ENCODE data around the gene GALNT18. TPM values are rescaled to one million over a fixed set of nuclear protein-coding genes. Genes with fewer than 3 reads are reported as not detected.

Gene GALNT18
- polyA plus RNA-seq, 1 experiment = 4.1 TPM

GRCh38 chr11:11459578-11459977 lies 162.2 kb downstream of the GALNT18 start:
- Histone ChIP-seq H3K4me3 (ENCODE audit: low read depth, low read length) (no peak overlapping the region), H3K27me3 (ENCODE audit: control insufficient read depth, insufficient read depth, low read length) (0 out of 2 replicates have a peak, but pooled peaks cover 2% of the 10 kb centered on the region), H3K36me3 (ENCODE audit: control insufficient read depth, insufficient read depth, low read length) (no peaks in the 10 kb centered on the region)
- no peak for DNase-seq (ENCODE audit: low read depth)
- ChIA-PET CTCF (no interaction called here), POLR2A (no interaction called here)
- TF ChIP-seq CTCF (IDR thresholded peaks at IDR 0.05; ENCODE audit: insufficient read depth, low read depth, low read length) = no peak

DNA sequence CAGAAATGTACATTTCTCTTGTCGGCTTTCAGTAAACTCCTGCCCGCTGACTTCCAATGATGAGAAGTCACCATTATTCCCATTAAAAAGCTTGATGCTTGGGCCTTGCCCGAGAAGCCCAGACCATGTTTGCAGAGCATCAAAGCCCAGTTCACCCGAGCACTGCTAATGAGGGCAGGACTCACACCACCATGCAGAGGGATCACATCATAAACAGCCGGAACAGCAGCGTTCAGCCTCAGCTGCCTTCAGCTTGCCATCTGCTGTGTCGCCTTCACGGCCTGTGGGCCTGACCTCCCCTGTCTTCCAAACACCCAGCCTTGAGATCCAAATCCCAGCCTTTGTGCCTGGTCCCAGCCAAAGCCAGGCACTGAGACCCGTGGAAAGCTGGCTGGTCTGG lies 163.3 kb downstream of the GALNT18 start:
- POLR2A ChIA-PET = no interaction called here
- no peaks in the 10 kb centered on the region for H3K36me3 ChIP-seq (ENCODE audit: control insufficient read depth, insufficient read depth, low read length)
- peaks cover 2% of the 10 kb centered on the region; the same call in 1 of the 2 replicates for H3K27me3 ChIP-seq (ENCODE audit: control insufficient read depth, insufficient read depth, low read length)
- TF ChIP-seq CTCF (IDR thresholded peaks at IDR 0.05; ENCODE audit: insufficient read depth, low read depth, low read length) = no peak
- CTCF ChIA-PET = no interaction called here
- no peak overlapping the region for H3K4me3 ChIP-seq (ENCODE audit: low read depth, low read length)
- DNase-seq (ENCODE audit: low read depth) = no peak

GRCh38 chr11:11458001-11458400 lies 163.8 kb downstream of the GALNT18 start:
- H3K27me3 ChIP-seq (ENCODE audit: control insufficient read depth, insufficient read depth, low read length) = peaks cover 2% of the 10 kb centered on the region; the same call in 1 of the 2 replicates
- ChIA-PET POLR2A (no interaction called here), CTCF (no interaction called here)
- TF ChIP-seq CTCF (IDR thresholded peaks at IDR 0.05; ENCODE audit: insufficient read depth, low read depth, low read length) = no peak
- DNase-seq (ENCODE audit: low read depth) = no peak
- H3K36me3 ChIP-seq (ENCODE audit: control insufficient read depth, insufficient read depth, low read length) = no peaks in the 10 kb centered on the region
- H3K4me3 ChIP-seq (ENCODE audit: low read depth, low read length) = no peak overlapping the region

DNA sequence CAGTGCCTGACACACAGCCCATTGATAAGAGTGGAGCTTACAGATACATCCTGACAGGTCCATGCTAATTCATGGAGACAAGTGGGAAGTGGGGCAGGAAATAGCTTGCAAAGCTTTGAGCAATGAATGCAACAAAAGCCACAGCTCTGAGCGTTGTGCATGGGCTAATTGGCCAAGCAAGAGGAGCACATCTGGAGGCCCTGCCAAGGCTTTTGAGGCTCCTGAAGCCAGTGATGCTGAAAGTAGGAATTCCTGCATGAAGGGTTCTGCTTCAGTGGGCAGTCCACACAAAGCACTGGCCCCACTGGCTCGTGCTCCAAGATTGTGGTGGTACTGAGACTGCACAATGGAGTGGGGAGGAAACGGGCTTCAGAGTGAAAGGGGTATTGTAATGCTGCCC lies 164.9 kb downstream of the GALNT18 start:
- H3K27me3 ChIP-seq (ENCODE audit: control insufficient read depth, insufficient read depth, low read length) = peaks cover 2% of the 10 kb centered on the region; the same call in 1 of the 2 replicates
- POLR2A ChIA-PET = no interaction called here
- CTCF ChIA-PET = no interaction called here

DNA sequence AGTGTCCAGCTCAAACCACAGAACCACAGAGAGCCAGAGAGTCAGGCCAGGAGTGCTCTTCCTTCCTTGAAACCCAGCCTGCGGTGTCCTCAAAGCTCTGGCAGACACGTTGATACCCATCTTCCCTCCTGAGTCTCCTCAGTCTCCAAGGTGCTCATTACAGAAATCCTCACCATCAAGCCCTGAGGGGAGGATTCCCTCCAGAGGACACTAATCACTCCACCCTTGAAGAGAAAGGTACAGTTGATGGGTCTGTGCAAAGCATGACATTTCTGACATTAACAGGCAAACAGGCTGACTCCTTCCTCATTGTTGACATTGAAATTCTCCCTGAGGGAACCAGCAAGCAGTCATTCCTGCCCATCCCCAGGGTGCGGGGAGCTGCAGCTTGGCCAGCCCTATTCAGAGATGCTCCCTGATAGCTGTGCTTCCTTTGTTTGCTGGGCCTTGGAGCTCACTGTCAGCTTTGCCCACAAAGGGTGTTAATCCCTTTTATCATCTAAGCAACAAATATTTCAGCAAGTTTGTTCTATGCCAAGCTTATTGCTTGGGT lies 167.1 kb downstream of the GALNT18 start:
- CTCF ChIA-PET = no interaction called here
- TF ChIP-seq CTCF (IDR thresholded peaks at IDR 0.05; ENCODE audit: insufficient read depth, low read depth, low read length) = no peak
- Histone ChIP-seq H3K4me3 (ENCODE audit: low read depth, low read length) (no peak overlapping the region), H3K36me3 (ENCODE audit: control insufficient read depth, insufficient read depth, low read length) (no peaks in the 10 kb centered on the region), H3K27me3 (ENCODE audit: control insufficient read depth, insufficient read depth, low read length) (no peaks in the 10 kb centered on the region; the same call in 1 of the 2 replicates)
- DNase-seq (ENCODE audit: low read depth) = no peak
- POLR2A ChIA-PET = no interaction called here

More for the DNA sequence above, 164.9 kb downstream of the GALNT18 start:
- no peaks in the 10 kb centered on the region for H3K36me3 ChIP-seq (ENCODE audit: control insufficient read depth, insufficient read depth, low read length)
- no peak for TF ChIP-seq CTCF (IDR thresholded peaks at IDR 0.05; ENCODE audit: insufficient read depth, low read depth, low read length)
- DNase-seq (ENCODE audit: low read depth) = no peak
- H3K4me3 ChIP-seq (ENCODE audit: low read depth, low read length) = no peak overlapping the region
